NCI-H2227 treated with DMSO at 0.1 percent for 48 hours (cell line): ENCODE data around the gene TNFAIP8L1.

Source experiments
- DNase-seq: peaks from one replicate; lab custom pipeline; 2025; lab: John Stamatoyannopoulos, UW

Gene TNFAIP8L1

DNA sequence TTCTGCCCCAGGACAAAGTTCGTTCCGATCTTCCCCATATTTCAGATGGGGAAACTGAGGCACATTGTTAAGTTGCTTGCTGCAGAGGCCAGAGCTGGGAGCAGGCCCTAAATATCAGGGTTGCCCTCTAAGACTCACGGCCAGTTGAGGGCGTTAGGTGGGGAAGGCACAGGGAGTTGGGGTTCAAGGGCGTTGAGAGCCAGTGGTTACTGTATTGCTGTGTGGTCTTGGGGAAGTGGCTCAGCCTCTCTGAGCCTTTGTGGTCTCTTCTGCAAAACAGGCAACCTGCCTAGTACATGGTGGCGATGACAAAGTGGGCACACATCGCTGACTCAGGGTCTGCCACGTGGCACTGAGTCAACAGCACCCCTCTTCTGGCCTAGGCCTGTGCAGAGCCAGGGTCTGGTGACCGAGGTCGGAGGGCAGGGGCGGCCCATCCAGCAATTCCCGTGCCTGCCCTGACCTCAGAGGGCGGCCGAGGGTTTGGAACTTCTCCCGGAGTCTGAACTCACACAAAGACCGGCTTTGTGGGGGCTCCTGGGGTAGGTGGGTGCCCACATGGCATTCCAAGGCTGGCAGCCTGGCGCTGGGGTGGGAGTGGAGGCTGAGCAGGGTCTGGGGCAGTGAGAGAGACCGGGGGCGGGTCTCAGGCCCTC, 10.2 kb downstream of the TNFAIP8L1 start:
- DNase-seq = no peak

DNA sequence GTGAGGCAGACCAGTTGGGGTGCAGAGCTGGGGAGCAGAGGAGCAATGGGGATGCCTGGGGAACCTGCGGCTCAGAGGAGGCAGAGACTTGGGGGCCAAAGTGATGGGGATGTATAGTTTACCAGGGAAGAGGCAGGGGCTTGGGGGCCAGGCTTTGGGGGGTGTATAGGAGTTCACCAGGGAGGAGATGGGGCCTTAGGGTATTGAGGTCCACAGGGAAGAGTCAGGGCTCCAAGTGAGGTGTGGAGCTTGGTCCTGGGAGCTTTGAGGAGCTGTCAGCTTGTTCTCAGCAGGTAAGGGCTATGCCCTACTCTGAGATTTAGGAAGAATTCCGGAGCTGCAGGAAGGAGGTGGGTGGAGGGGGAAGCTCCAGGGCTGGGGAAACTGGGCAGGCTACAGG, 10.8 kb downstream of the TNFAIP8L1 start:
- DNase-seq = no peak

DNA sequence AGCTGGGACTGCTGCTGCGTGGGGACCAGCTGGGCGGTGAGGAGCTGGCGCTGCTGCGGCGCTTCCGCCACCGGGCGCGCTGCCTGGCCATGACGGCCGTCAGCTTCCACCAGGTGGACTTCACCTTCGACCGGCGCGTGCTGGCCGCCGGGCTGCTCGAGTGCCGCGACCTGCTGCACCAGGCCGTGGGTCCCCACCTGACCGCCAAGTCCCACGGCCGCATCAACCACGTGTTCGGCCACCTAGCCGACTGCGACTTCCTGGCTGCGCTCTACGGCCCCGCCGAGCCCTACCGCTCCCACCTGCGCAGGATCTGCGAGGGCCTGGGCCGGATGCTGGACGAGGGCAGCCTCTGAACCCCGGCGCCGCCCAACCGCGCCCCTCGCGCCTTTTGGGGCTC, 12.8 kb downstream of the TNFAIP8L1 start:
- DNase-seq = no peak

DNA sequence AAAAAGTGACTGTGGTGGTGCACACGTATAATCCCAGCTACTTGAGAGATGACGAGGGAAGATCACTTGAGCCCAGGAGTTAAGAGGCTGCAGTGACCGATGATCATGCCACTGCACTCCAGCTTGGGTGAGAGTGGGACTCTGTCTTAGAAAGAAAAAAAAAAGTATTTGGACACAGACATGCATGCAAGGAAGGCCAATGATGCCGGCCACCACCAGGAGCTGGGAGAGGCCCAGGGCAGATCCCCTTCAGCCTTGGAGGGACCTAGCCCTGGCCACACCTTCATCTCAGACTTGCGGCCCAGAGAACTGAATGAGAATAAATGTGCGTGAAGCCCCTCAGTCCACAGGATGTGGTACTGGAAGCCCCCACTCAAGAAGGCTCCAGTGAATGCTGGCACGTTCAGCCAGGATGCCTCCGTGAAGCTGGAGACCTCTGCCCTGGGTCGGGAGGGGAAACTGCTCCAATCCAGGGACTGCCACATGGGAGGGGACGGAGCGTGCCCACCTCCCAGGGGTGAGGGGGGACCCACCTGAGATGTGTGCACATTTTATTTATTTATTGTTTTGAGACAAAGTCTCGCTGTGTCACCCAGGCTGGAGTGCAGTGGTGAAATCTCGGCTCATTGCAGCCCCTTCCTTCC, 14.6 kb downstream of the TNFAIP8L1 start:
- no peak for DNase-seq

DNA sequence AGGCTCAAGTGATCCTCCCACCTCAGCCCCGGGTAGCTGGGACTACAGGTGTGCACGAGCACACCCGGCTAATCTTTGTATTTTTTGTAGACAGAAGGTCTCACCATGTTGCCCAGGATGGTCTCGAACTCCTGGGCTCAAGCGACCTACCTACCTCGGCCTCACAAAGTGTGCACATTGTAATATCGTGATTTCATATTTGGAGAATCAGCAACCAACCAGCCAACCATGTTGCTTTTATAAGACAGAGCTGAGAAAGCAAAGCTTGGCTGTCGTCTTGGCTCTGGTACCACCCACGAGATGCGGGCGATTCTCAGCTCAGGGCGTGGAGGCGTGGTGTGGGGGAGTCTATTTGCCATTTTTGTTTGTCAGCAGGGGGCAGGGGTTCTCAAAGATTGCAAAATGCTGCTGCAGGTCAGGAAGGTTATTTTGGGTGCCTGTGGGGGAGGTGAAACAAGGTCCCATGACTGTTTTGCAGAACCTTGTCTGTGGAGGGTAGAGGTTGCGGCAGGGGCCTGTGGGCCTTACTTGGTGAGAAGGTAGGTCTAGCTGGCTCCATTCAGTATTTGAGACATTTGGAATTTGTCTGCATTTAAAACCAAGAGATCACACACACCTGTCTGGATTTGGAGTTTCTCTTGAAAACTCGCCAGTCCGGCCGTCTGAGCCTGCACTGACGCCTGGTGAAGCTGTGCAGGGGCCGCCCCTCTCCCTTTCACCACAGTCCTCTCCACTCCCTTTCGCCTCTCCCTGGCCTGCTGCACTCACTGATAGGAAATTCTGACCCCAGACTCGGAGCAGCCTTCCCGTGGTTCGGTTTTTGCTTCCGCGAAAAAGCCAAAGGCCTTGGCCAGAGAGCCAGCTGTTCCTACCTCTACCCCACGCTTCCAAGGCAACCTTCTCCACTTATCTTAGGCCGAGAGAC, 15.4 kb downstream of the TNFAIP8L1 start:
- DNase-seq = no peak

DNA sequence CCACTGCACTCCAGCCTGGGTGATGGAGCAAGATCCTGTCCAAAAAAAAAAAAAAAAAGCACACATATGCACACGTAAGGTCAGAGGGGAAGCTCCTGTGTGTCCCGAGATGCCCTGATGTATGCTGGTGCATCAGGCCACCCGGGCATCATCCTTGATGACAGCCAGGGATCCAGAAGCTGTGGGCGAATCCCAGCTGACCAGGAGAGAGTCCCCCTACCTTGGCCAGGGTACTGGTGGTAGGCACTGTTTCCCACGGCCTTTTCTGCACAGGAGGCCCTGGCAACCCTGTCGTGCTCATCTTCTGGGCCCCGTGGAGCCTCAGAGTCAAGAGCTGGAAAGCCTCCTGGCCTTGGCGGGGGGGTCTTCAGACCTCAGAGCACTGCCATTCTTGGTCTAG, 16.8 kb downstream of the TNFAIP8L1 start:
- DNase-seq = no peak

DNA sequence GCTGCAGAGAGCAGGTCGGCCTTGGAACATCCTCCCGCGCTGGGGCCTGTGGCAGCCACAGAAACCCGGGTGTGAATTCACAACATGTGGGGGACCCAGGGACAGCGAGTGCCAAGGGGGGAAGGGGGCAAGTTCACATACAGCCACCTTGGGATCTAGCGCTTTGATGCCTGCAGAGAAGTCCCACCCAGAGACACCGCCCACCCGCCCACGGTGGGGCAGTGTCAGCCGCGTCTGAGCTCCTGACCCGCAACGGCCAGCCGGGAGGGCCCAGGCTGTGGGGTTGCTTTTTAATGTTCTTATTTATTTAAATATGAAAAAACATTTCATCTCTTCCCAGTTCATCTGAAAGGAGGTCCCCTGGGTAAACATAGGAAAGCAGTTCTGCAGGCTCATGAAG, 17.9 kb downstream of the TNFAIP8L1 start:
- DNase-seq = no peak

DNA sequence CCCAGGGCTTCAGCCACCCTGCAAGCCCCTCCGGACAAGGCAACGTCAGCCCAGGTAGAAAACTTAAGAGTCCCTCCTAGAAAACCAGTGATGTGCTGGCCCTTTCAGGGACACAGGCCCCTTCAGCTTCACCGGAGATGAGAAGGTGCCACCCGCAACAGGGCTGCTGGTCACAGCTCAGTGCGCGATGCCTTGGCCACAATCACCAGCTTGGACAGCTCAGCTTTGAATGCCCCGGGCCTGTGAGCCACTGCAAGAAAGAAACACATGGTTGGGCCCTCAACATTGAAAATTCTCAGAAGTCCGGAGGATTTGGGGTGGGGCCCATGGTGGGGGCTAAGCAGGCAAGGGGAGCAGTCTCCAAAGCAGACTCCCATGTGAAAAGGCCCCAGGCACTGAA, 18.5 kb downstream of the TNFAIP8L1 start:
- DNase-seq = no peak

DNA sequence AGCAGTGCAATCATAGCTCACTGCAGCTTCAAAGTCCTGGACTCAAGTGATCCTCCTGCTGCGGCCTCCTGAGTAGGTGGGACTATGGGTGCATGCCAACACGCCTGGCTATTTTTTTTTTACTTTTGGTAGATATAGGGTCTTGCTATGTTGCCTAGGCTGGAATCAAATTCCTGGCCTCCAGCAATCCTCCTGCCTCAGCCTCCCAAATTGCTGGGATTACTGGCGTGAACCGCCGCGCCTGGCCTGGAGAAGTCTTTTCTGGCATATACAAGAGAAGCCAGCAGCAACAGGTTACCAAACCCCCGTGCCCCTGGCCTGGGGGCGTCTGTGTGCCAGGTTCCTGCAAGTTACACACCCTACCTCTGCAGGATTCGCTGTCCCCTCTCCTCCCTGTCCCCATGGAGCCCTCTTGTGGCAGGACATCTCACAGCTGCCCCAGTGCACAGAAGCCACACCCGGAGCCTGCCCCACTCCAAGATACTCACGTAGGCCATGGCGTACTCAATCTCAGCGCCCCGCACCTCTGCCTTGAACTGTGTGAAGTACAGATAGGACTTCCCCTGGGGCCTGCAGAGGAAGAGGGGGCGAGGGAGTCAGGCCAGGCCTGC, 21.0 kb downstream of the TNFAIP8L1 start:
- no peak for DNase-seq

DNA sequence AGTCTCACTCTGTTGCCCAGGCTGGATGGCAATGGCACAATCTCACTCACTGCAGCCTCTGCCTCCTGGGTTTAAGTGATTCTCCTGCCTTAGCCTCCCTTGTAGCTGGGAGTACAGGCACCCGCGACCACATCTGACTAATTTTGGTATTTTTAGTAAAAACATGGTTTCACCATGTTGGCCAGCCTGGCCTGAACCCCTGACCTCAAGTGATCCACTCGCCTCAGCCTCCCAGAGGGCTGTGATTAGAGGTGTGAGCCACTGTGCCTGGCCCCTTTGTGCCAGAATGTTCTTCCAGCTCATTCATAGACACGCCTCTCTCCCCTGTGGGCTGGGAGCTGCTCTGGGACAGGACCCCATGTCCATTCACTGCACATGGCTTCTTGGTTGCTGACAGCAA, 21.7 kb downstream of the TNFAIP8L1 start:
- DNase-seq = no peak

DNA sequence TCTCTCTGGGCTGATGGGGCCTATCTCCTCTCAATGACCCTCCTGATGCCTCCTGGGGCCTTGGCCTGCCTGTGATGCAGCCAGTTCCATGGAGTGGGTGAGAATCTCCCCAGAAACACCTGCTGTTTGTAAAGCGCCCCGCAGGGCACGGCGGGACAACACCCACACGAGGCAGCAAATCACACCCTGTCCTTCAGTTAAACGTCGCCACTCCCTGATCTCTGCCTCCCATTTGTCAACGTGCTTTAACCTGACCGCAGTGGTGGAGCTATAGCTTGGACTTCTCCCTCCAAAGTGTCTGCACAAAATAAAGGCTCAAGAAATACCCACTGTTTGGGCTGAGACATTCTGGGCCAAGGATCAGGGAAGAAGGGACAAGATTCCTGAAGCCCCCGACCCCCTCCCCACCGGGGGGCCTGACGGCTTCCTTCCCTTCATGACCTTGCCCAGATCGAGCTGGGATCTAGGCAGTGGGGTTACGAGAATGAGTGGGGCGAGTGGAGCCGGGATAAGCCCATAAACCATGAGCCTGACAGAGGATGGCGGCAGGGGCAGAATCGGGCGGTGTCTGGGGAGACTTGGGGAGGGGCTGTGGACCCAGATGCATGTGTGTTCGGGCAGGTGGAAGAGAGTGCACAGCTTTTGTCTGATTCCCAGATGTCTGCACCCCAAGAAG, 22.8 kb downstream of the TNFAIP8L1 start:
- DNase-seq = no peak

DNA sequence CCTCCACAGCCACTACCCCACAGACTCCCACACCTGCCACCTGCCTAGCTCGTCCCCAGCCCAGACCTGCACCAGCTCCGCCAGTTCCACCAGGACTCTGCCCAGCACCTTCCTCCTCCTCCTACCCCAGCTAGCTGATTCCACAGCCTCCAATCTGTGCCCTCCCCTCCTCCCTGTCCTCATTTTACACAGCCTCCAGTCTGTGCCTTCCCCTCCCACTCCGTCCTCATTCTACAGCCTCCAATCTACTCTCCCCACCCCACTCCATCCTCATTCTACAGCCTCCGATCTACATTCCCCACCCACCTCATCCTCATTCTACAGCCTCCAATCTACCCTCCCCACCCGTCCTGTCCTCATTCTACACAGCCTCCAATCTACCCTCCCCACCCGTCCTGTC, 23.5 kb downstream of the TNFAIP8L1 start:
- no peak for DNase-seq

DNA sequence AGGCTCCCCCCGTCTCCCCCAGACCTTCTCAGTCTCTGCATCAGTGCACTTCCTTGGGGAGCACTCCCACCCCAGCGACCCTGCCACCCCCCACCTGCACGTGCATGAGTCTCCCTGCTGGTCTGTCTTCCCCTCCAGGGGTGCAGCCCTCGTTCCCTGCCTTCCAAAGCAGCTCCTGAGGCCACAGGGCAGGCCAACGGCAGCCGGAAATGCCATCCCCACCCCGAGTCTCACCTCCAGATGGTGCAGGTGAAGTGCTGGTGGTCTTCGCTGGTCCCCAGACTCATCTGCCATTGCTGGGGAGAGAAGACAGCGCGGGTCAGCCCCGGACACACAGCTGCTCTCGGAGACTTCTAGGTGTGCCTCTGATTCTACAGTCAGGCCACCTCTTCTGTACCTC, 25.3 kb downstream of the TNFAIP8L1 start:
- no peak for DNase-seq

DNA sequence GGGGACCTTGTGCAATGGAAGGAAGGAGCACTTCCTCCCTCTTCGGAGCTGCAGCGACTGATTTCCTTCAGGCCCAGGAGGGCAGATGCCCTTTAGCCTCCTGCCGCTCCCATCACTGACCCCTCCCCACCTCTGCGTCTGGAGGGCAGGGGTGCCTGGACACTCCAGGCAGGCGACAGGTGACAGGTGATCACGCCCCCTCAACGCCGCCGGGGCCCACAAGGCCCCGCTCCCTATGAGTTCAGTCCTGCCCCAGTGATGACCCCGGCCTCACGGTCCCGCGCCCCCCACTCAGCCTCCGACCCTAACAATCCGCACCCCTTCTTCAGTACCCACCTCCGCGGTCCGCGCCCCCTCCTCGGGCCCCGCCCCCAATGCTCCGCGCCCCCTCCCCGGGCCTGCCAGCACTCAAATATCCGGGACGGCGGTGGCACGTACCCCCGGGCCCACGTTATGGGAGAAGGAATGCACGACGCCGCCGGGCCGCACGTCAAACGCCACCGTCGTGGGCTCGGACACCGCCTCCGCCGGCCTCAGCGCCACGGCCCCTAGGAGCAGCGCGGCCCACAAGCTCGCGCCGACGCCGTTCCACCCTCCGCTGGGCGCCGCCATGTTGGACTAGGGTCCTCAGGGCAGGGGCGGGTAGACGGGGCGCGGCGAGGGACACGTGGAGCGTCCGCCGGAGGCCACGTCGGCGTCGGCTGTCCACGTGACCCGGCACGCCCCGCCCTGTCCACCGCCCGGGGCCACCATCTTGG, 30.6 kb downstream of the TNFAIP8L1 start, which contains the start of gene MYDGF:
Gene MYDGF (minus strand): TSS at position 620 of the 758 bp plus-strand sequence. CDS start 8 bp downstream, at position 612.
- peak; percentile 47 for DNase-seq

DNA sequence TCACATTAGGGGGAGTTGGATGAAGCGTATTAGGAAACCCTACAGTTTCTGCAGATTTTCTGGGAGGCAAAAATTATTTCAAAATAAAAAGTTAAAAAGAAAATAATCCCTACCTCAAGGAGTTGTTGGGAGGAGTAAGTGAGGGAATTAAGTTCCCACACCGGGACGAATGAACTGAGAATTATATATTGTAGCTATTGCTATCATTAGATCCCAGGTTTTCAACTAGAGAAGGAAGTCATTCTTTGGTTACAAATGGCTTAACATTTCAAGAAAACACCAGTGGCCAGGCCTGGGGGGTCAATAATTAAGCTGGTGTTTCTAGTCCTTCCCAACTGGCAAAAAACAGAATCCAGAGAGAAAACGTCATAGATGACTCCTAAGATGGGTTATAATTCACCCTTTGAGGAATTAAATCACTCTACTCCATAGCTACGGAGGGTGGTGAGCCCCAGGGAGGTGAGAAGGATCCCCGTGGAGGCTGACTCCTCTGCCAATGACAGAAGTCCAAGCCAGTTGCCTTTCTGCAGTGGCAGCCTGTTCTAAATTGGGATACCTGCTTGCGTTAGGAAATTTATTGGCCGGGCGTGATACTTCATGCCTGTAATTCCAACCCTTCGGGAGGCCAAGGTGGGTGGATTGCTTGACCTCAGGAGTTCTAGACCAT, 32.0 kb downstream of the TNFAIP8L1 start:
- DNase-seq = peak; percentile 2

DNA sequence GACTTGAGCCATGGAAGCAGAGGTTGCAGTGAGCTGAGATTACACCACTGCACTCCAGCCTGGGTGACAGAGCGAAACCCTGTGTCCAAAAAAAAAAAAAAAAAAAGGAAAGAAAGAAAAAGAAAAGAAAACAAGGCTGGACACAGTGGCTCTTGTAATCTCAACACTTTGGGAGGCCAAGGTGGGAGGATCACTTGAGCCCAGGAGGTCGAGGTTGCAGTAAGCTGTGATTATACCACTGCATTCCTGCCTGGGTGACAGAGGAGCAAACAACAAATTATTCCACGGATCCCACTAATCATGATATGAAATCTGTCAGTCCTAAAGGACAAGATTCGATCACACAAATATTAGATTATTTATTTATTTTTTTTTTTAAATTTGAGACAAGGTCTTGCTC, 33.9 kb downstream of the TNFAIP8L1 start:
- DNase-seq = no peak

DNA sequence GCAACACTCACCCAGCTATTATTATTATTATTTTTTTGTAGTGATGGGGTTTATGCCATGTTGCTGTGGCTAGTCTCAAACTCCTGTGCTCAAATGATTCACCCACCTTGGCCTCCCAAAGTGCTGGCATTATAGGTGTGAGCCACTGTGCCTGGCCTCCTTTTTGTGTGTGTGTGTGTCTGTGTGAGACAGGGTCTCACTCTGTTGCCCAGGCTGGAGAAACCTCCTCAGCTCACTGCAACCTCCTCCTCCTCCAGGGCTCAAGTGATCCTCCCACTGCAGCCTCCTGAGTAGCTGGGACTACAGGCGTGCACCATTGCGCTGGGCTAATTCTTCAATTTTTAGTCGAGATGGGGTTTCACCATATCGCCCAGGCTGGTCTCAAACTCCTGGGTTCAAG, 34.4 kb downstream of the TNFAIP8L1 start:
- no peak for DNase-seq

DNA sequence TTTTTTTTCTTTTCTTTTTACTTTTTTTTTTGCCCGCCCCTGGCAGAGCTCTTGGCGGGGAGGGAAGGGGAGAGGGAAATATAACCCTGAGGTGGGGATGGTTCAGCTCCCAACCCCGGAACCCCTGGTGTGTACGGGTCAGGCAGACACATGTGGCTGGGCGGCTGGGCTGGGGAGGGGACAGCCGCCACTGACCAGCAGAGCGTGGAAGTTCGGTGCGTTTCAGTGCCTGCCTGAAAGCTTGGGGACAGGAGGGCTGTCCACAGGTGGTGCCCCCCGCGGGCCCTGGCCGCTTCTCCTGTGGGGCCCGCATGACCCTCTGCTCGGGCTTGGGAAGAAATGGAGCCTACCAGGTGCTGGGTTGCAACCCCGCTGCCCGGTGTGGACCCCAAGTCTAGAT, 36.0 kb downstream of the TNFAIP8L1 start:
- no peak for DNase-seq

DNA sequence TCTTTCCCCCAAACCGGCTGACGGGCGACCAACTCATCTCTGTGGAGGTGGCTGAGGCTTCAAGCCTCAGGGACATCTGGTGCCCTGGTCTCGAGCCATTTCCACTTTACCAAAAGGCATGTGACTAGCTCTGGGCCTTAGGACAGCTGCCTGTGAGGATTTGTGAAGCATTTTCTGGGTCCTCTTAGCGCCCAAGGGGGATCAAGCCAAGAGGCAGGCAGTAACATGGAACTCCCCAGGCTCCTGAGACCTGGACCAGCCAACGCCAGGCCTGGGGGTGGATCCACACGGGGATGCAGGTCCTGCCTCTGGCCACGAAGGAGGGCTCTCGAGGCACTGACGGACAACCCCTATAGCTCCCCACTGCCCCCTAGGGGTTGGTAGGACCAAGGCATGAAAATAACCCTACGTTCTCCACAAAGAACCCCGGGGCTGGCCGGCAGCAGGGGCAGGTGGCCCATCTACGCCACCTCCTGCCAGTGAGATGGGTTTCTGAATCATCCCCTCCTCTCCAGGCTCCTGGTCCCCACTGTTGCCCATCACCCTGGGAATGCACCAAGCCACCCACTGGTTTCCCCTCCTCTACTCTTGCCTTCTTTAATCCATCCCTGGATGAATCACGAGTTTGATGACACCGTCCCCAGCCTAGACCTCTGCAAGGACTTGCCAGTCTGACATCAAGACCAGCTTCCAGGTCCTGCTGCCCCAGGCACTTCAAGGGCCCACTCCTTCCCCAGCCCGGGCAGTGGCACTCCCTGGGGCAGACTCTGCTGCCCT, 37.8 kb downstream of the TNFAIP8L1 start:
- DNase-seq = no peak
